GM18868 (cell line): ENCODE results near the gene RNASET2.
A peak's percentile ranks its signal among the peaks of the same experiment; 100 is the strongest.
"Not testable (repeated sequence)": the region's sequence is repeated elsewhere in the genome, so short reads cannot be mapped to it uniquely, and the experiment has no call there.

Experiments used
- ATAC-seq: cut with Tn5 transposase; IDR thresholded peaks from one replicate; pipeline ENCODE4 v1.9.1; 2021; ENCODE audit warnings: mild to moderate bottlenecking, moderate library complexity; ENCODE audit not compliant: unreplicated experiment

Gene RNASET2

GRCh38 chr6:166928644-166929541 is 27.5 kb downstream of the RNASET2 start:
- ATAC-seq: no peak

GRCh38 chr6:166927935-166928643 is 28.3 kb downstream of the RNASET2 start:
- ATAC-seq: no peak

- no peak for ATAC-seq
Measured at GRCh38 chr6:166927240-166927934, 29.0 kb downstream of the RNASET2 start.

- ATAC-seq: no peak
Measured at GRCh38 chr6:166926748-166927147, 29.6 kb downstream of the RNASET2 start.

- no peak for ATAC-seq
Measured at GRCh38 chr6:166925141-166925996, 31.0 kb downstream of the RNASET2 start.

- ATAC-seq: no peak
Measured at GRCh38 chr6:166924531-166924930, 31.8 kb downstream of the RNASET2 start.

GRCh38 chr6:166922937-166923336 is 33.4 kb downstream of the RNASET2 start:
- ATAC-seq: no peak

- no peak for ATAC-seq
Measured at GRCh38 chr6:166921570-166921969, 34.8 kb downstream of the RNASET2 start.

GRCh38 chr6:166916824-166917223 is 39.5 kb downstream of the RNASET2 start:
- no peak for ATAC-seq

GRCh38 chr6:166915484-166915883 is 40.9 kb downstream of the RNASET2 start:
- not testable (repeated sequence) for ATAC-seq

GRCh38 chr6:166914952-166915351 is 41.4 kb downstream of the RNASET2 start:
- not testable (repeated sequence) for ATAC-seq

- no peak for ATAC-seq
Measured at GRCh38 chr6:166911248-166911677, 45.1 kb downstream of the RNASET2 start.

- no peak for ATAC-seq
Measured at GRCh38 chr6:166910601-166911000, 45.7 kb downstream of the RNASET2 start.

GRCh38 chr6:166908811-166909210 is 47.5 kb downstream of the RNASET2 start:
- no peak for ATAC-seq

GRCh38 chr6:166907871-166908806 is 48.2 kb downstream of the RNASET2 start:
- no peak for ATAC-seq

- ATAC-seq: peak; percentile 94
Measured at GRCh38 chr6:166907373-166907841, 48.9 kb downstream of the RNASET2 start.

- ATAC-seq: no peak
Measured at GRCh38 chr6:166906376-166907044, 49.8 kb downstream of the RNASET2 start.

- ATAC-seq: no peak
Measured at GRCh38 chr6:166905505-166906134, 50.7 kb downstream of the RNASET2 start.
